Omental fat pad (tissue), 4 donors: Measurements from ENCODE around the gene CHEK1. TPM values are rescaled to one million over a fixed set of nuclear protein-coding genes. Genes with fewer than 3 reads are reported as not detected.

Experiments used
- ATAC-seq: fragments of 150-250 bp; one replicate; pipeline ENCODE4 v1.9.1; 2016; ENCODE audit warnings: mild to moderate bottlenecking, moderate library complexity; ENCODE audit not compliant: low FRiP score
- DNase-seq: peaks from one replicate; pipeline ENCODE4 v3.0.0-alpha.2; 2019; ENCODE audit warnings: low spot score
- CTCF ChIP-seq, 3 donors: fragments of 450-650 bp; IDR thresholded peaks; one replicate each; pipeline ENCODE4 v1.5.1; 2016 to 2017; ENCODE audit warnings: antibody characterized with exemption in 3 of 3, mild to moderate bottlenecking in 3 of 3, moderate library complexity in 2 of 3
- total RNA-seq, 4 donors: library from RNA; depleted of rRNA; stranded (reverse); fragments of >200 nt; gene quantifications; one replicate each; pipeline ENCODE4 v1.1.0, GENCODE V29; 2016

CHEK1 gene
- total RNA-seq, 4 donors from 2014 or later = 1.2 to 5.4 (median 3.0) TPM

DNA sequence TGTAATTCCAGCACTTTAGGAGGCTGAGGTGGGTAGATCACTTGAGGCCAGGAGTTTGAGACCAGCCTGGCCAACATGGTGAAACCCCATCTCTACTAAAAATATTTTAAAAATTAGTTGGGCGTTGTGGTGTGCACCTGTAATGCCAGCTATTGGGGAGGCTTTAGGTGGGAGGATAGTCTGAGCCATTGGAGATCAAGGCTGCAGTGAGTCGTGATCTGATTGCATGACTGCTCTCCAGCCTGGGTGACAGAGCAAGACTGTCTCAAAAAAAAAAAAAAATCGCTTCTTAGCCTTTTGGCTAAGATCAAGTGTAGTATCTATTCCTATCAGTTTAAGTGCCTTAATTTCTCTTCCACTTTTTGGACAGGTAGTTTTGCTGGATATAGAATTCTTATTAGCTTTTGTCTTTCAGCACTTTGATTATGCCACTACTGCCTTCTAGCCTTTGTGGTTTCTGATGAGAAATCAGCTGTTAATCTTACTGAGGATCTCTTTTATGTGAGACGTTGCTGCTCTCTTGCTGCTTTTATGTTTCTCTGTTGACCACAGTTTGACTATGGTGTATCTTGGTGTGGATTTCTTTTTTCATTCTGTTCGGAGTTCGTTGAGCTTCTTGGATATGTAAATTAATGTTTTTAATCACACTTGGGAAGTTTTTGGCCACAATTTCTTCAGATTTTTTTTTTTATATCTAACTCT, 24.7 kb downstream of the CHEK1 start:
- ATAC-seq (no peak), DNase-seq (no peak)
- TF ChIP-seq CTCF (IDR thresholded peaks at IDR 0.05) = no peak

GRCh38 chr11:125662689-125663088, 37.7 kb downstream of the CHEK1 start:
- DNase-seq (no peak), ATAC-seq (no peak)
- TF ChIP-seq CTCF (IDR thresholded peaks at IDR 0.05) = no peak

DNA sequence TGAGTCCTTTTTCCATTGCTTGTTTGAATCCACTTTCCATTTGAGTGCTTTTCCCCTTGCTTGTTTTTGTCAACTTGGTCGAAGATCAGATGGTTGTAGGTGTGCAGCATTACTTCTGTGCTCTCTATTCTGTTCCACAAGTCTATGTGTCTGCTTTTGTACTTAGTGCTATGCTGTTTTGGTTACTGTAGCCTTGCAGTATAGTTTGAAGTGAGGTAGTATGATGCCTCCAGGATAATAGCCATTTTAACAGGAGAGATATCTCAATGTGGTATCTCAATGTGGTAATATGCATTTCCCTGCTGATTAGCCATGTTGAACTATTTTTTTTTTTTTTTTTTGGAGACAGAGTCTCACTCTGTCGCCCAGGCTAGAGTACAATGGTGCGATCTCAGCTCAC, 38.9 kb downstream of the CHEK1 start:
- ATAC-seq (no peak), DNase-seq (no peak)
- TF ChIP-seq CTCF (IDR thresholded peaks at IDR 0.05) = no peak

- TF ChIP-seq CTCF (IDR thresholded peaks at IDR 0.05) = no peak
- DNase-seq = no peak
- ATAC-seq = no peak
Observed at GRCh38 chr11:125667151-125667550, 42.2 kb downstream of the CHEK1 start.

GRCh38 chr11:125670172-125670571, 45.2 kb downstream of the CHEK1 start:
- DNase-seq = no peak
- ATAC-seq = no peak
- TF ChIP-seq CTCF (IDR thresholded peaks at IDR 0.05) = no peak

DNA sequence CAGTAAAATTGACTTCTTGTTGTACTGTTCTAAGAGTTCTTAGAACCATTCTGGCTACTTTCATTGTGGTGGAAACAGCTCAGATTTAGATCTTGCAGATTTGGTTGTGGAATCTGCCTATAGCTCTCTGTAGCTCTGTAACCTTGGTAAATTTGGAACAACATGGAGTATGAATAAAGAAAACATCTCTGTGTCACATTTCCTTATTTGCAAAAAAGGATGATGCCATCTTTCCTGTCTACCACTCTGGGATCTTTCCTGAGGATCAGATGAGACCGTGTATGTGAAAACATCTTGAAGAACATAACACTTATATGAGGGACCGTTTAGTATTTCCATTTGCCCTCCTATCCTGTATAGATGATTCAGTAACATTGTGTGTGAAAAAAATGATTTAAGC, 46.6 kb downstream of the CHEK1 start:
- DNase-seq = no peak
- no peak for ATAC-seq
- no peak for TF ChIP-seq CTCF (IDR thresholded peaks at IDR 0.05)

- TF ChIP-seq CTCF (IDR thresholded peaks at IDR 0.05) = no peak
- ATAC-seq (no peak), DNase-seq (no peak)
Observed at GRCh38 chr11:125674210-125674609, 49.2 kb downstream of the CHEK1 start.
